ENCODE data around the gene THAP3. TPM values are rescaled to one million over a fixed set of nuclear protein-coding genes. Genes with fewer than 3 reads are reported as not detected.

THAP3 gene
- total and polyA plus RNA-seq, 2 donors (not counting 1 experiment from before 2014, with no cell fraction given) = 5.3 to 35.5 TPM

- Histone ChIP-seq H4K20me1 (ENCODE audit: control insufficient read depth, extremely low read depth, insufficient read depth, low read length) (no peaks in the 10 kb centered on the region), H3K9ac (ENCODE audit: insufficient read depth, low read length) (no peak overlapping the region), H3K27me3 (ENCODE audit: control insufficient read depth, insufficient read depth, low read length) (no peaks in the 10 kb centered on the region), H3K79me2 (ENCODE audit: control insufficient read depth, insufficient read depth, low read length) (peaks cover 26% of the 10 kb centered on the region), H2AFZ (ENCODE audit: low read length) (no peak overlapping the region), H3K36me3 (ENCODE audit: control insufficient read depth, insufficient read depth, low read length) (peaks cover 32% of the 10 kb centered on the region), H3K4me2 (ENCODE audit: extremely low read depth, insufficient read depth, low read length) (no peak overlapping the region), H3K4me3 (replicated peaks in 1 of 4; ENCODE audit: control extremely low read depth in 1 of 4, insufficient read depth in 1 of 4, low read depth in 3 of 4, low read length in 4 of 4) (no peak overlapping the region), H3K27ac (ENCODE audit: insufficient read depth, low read length) (no peak overlapping the region), H3K9me3 (ENCODE audit: control insufficient read depth, insufficient read depth, low read depth, low read length) (no peaks in the 10 kb centered on the region), H3K4me1 (ENCODE audit: control insufficient read depth, extremely low read depth, insufficient read depth, low read length) (no peaks in the 10 kb centered on the region)
- TF ChIP-seq EZH2 (IDR thresholded peaks at IDR 0.05; ENCODE audit: low read length, missing control alignments) (no peak), CTCF (conservative IDR thresholded peaks at IDR 0.05 in 1 of 2, IDR thresholded peaks at IDR 0.05 in 1 of 2; ENCODE audit: low read depth in 1 of 2, low read length in 2 of 2) (no peak)
- DNase-seq (ENCODE audit: low read depth in 2 of 2) = no peak
Measured at GRCh38 chr1:6591644-6592043, 33.0 kb upstream of the THAP3 start.

- TF ChIP-seq CTCF (conservative IDR thresholded peaks at IDR 0.05 in 1 of 2, IDR thresholded peaks at IDR 0.05 in 1 of 2; ENCODE audit: low read depth in 1 of 2, low read length in 2 of 2) (no peak), EZH2 (IDR thresholded peaks at IDR 0.05; ENCODE audit: low read length, missing control alignments) (no peak)
- Histone ChIP-seq H3K27ac (ENCODE audit: insufficient read depth, low read length) (no peak overlapping the region), H3K4me3 (replicated peaks in 1 of 4; ENCODE audit: control extremely low read depth in 1 of 4, insufficient read depth in 1 of 4, low read depth in 3 of 4, low read length in 4 of 4) (no peak overlapping the region), H3K79me2 (ENCODE audit: control insufficient read depth, insufficient read depth, low read length) (peaks cover 33% of the 10 kb centered on the region), H3K27me3 (ENCODE audit: control insufficient read depth, insufficient read depth, low read length) (no peaks in the 10 kb centered on the region), H3K36me3 (ENCODE audit: control insufficient read depth, insufficient read depth, low read length) (peaks cover 34% of the 10 kb centered on the region), H3K4me1 (ENCODE audit: control insufficient read depth, extremely low read depth, insufficient read depth, low read length) (no peaks in the 10 kb centered on the region), H4K20me1 (ENCODE audit: control insufficient read depth, extremely low read depth, insufficient read depth, low read length) (no peaks in the 10 kb centered on the region), H3K4me2 (ENCODE audit: extremely low read depth, insufficient read depth, low read length) (no peak overlapping the region), H2AFZ (ENCODE audit: low read length) (no peak overlapping the region), H3K9ac (ENCODE audit: insufficient read depth, low read length) (no peak overlapping the region), H3K9me3 (ENCODE audit: control insufficient read depth, insufficient read depth, low read depth, low read length) (no peaks in the 10 kb centered on the region)
- no peak for DNase-seq (ENCODE audit: low read depth in 2 of 2)
Measured at GRCh38 chr1:6592441-6592840, 32.2 kb upstream of the THAP3 start.

- Histone ChIP-seq H2AFZ (ENCODE audit: low read length) (no peak overlapping the region), H3K79me2 (ENCODE audit: control insufficient read depth, insufficient read depth, low read length) (peaks cover 39% of the 10 kb centered on the region), H3K4me2 (ENCODE audit: extremely low read depth, insufficient read depth, low read length) (no peak overlapping the region), H3K36me3 (ENCODE audit: control insufficient read depth, insufficient read depth, low read length) (peaks cover 36% of the 10 kb centered on the region), H3K9ac (ENCODE audit: insufficient read depth, low read length) (no peak overlapping the region), H3K4me3 (replicated peaks in 1 of 4; ENCODE audit: control extremely low read depth in 1 of 4, insufficient read depth in 1 of 4, low read depth in 3 of 4, low read length in 4 of 4) (no peak overlapping the region), H3K4me1 (ENCODE audit: control insufficient read depth, extremely low read depth, insufficient read depth, low read length) (no peaks in the 10 kb centered on the region), H3K27ac (ENCODE audit: insufficient read depth, low read length) (no peak overlapping the region), H3K9me3 (ENCODE audit: control insufficient read depth, insufficient read depth, low read depth, low read length) (no peaks in the 10 kb centered on the region), H3K27me3 (ENCODE audit: control insufficient read depth, insufficient read depth, low read length) (no peaks in the 10 kb centered on the region), H4K20me1 (ENCODE audit: control insufficient read depth, extremely low read depth, insufficient read depth, low read length) (no peaks in the 10 kb centered on the region)
- no peak for DNase-seq (ENCODE audit: low read depth in 2 of 2)
- no peak for TF ChIP-seq CTCF (conservative IDR thresholded peaks at IDR 0.05 in 1 of 2, IDR thresholded peaks at IDR 0.05 in 1 of 2; ENCODE audit: low read depth in 1 of 2, low read length in 2 of 2)
- TF ChIP-seq EZH2 (IDR thresholded peaks at IDR 0.05; ENCODE audit: low read length, missing control alignments) = no peak
Measured at GRCh38 chr1:6592865-6593593, 31.6 kb upstream of the THAP3 start.
